ENCODE results near the gene C9orf50. TPM values are rescaled to one million over a fixed set of nuclear protein-coding genes. Genes with fewer than 3 reads are reported as not detected.
A peak's percentile ranks its signal among the peaks of the same experiment; 100 is the strongest.

The C9orf50 gene
- total RNA-seq, 1 experiment from 2014 or later: not detected

DNA sequence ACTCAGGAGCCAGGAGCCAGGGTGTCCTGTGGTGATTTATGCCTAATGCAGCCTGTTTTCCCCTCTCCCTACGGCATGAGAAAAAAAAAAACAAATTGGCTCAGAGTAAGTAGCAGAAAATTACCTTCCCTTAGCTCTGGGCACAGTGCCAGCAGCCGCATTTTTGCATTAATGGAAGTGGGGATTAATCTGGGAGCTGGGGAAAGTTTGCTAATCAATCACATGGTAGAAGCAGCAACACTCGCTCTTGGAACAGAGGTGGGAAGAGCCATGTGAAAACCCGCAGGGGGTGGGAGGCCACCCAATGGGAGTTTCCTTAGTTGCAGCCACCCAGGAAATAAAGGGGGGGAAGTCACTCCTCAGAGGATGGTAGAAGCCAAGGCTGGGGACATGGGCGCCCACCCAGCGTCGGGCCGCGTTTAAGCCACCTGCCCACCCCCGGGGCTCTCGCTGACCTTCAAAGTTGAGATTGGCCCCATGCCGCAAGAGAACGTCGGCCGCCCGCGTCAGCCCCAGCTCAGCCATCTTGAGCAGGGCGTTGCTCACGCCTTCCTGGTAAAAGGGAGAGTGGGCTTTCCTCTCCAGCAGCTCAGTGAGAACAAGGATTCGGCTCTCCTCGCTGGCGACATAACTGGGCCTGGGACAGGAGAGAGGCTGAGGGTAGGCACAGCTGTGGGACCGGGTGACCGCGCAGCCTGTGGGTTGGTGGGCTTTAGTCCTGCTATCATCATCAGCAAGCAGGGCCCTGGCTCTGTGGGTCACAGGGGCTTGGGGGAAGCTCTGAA, 19.4 kb upstream of the C9orf50 start:
- Histone ChIP-seq H4K20me1 (ENCODE audit: insufficient read depth) (peaks cover 28% of the 10 kb centered on the region), H3K4me2 (peak overlapping the region; percentile 93), H3F3A (ENCODE audit: insufficient read depth, low read depth) (peaks cover 35% of the 10 kb centered on the region), H3K36me3 (ENCODE audit: low read depth) (no peaks in the 10 kb centered on the region), H3K27me3 (ENCODE audit: insufficient read depth, low read depth) (no peaks in the 10 kb centered on the region), H3K9me3 (ENCODE audit: insufficient read depth, low read depth) (no peaks in the 10 kb centered on the region), H3K9me2 (ENCODE audit: insufficient read depth) (no peaks in the 10 kb centered on the region), H3K79me2 (ENCODE audit: low read depth) (peaks cover 26% of the 10 kb centered on the region), H2AFZ (no peak overlapping the region), H3K4me1 (replicated peaks; ENCODE audit: insufficient read depth) (peaks cover 8% of the 10 kb centered on the region), H3K27ac (no peak overlapping the region), H3K4me3 (peak overlapping the region; percentile 96; the same call in 1 of the 2 replicates)
- TF ChIP-seq, protein P1, sequence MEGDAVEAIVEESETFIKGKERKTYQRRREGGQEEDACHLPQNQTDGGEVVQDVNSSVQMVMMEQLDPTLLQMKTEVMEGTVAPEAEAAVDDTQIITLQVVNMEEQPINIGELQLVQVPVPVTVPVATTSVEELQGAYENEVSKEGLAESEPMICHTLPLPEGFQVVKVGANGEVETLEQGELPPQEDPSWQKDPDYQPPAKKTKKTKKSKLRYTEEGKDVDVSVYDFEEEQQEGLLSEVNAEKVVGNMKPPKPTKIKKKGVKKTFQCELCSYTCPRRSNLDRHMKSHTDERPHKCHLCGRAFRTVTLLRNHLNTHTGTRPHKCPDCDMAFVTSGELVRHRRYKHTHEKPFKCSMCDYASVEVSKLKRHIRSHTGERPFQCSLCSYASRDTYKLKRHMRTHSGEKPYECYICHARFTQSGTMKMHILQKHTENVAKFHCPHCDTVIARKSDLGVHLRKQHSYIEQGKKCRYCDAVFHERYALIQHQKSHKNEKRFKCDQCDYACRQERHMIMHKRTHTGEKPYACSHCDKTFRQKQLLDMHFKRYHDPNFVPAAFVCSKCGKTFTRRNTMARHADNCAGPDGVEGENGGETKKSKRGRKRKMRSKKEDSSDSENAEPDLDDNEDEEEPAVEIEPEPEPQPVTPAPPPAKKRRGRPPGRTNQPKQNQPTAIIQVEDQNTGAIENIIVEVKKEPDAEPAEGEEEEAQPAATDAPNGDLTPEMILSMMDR (conservative IDR thresholded peaks at IDR 0.05): no peak
- no peak for TF ChIP-seq EZH2 (IDR thresholded peaks at IDR 0.05; ENCODE audit: low read depth)
- ChIA-PET POLR2A (ENCODE audit: unreplicated experiment) (no interaction called here), CTCF (interaction anchor here (0.6 kb wide), 1 partner anchor 518 kb away, joined by 6 read pairs; no protein-coding TSS in a partner anchor)
- no TSS peak for BruUV-seq (replicated peaks)
- intact Hi-C loops (cut with micrococcal nuclease; ENCODE audit: unreplicated experiment): loop anchor here (5.0 kb wide), 2 partner anchors 457 to 1042 kb away; no protein-coding TSS in a partner anchor
- no peak for DNase-seq

DNA sequence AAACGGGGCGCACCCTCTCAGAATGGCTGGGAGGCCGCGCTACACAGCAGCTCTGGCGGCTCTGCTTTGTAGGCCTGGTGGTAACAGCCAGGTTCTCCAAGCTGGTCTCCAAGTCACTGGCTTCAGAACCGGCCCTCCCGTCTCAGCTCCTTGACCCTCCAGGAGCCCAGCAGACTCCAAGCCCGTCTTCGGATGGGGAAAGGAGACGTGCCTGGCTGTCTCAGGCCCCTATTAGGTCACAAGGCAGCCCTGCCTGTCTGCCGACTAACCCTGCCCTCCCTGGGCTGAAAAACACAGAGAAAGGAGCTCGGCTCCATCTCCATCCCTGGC, 18.8 kb upstream of the C9orf50 start:
- Histone ChIP-seq H3K27me3 (ENCODE audit: insufficient read depth, low read depth) (no peaks in the 10 kb centered on the region), H2AFZ (no peak overlapping the region), H3K27ac (no peak overlapping the region), H3K4me3 (no peak overlapping the region), H3F3A (ENCODE audit: insufficient read depth, low read depth) (peaks cover 38% of the 10 kb centered on the region), H3K9me2 (ENCODE audit: insufficient read depth) (no peaks in the 10 kb centered on the region), H4K20me1 (ENCODE audit: insufficient read depth) (peaks cover 30% of the 10 kb centered on the region), H3K9me3 (ENCODE audit: insufficient read depth, low read depth) (no peaks in the 10 kb centered on the region), H3K4me2 (peak overlapping the region; percentile 93; the same call in 1 of the 2 replicates), H3K4me1 (replicated peaks; ENCODE audit: insufficient read depth) (peaks cover 8% of the 10 kb centered on the region), H3K36me3 (ENCODE audit: low read depth) (no peaks in the 10 kb centered on the region), H3K79me2 (ENCODE audit: low read depth) (peaks cover 26% of the 10 kb centered on the region)
- no peak for TF ChIP-seq EZH2 (IDR thresholded peaks at IDR 0.05; ENCODE audit: low read depth)
- TF ChIP-seq, protein P1 (conservative IDR thresholded peaks at IDR 0.05): no peak
- intact Hi-C loops (cut with micrococcal nuclease; ENCODE audit: unreplicated experiment): loop anchor here (5.0 kb wide), 2 partner anchors 458 to 1043 kb away; no protein-coding TSS in a partner anchor
- CTCF ChIA-PET: interaction anchor here (0.6 kb wide), 1 partner anchor 517 kb away, joined by 6 read pairs; no protein-coding TSS in a partner anchor
- no peak for DNase-seq
- BruUV-seq (replicated peaks): no TSS peak
- POLR2A ChIA-PET (ENCODE audit: unreplicated experiment): no interaction called here

DNA sequence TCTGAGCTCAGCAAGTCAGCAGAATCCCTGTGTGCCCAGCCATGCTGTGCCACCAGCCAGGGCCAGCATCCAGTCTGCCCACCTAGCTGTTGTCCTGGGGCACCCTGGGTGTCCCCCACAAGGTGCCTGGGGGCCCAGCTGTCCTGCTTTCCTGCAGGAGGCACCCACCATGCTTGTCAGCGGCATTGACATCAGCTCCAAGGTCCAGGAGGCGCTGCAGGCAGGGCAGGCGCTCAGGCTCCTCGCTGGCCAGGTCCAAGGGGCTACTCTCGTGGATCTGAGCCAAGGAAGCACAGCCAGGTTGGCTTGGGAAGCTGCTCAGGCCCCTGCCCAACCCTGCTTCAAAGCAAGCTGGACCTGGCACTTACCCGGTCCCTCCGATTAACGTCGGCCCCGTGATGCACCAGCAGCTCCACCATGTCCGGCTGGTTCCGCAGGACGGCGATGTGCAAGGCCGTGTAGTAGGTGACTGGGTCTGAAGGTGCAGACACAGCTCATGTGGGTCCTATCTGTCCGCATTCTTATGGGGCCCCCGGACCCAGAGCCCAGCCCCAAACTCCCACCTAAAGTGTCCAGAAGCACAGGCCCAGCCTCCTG, 18.2 kb upstream of the C9orf50 start:
- BruUV-seq (replicated peaks): no TSS peak
- Histone ChIP-seq H3K27ac (no peak overlapping the region), H4K20me1 (ENCODE audit: insufficient read depth) (peaks cover 35% of the 10 kb centered on the region), H3K36me3 (ENCODE audit: low read depth) (no peaks in the 10 kb centered on the region), H3K79me2 (ENCODE audit: low read depth) (peaks cover 26% of the 10 kb centered on the region), H3K9me3 (ENCODE audit: insufficient read depth, low read depth) (no peaks in the 10 kb centered on the region), H3K9me2 (ENCODE audit: insufficient read depth) (no peaks in the 10 kb centered on the region), H3K4me3 (no peak overlapping the region), H3K4me2 (no peak overlapping the region), H2AFZ (no peak overlapping the region), H3K4me1 (replicated peaks; ENCODE audit: insufficient read depth) (peaks cover 8% of the 10 kb centered on the region), H3K27me3 (ENCODE audit: insufficient read depth, low read depth) (no peaks in the 10 kb centered on the region), H3F3A (ENCODE audit: insufficient read depth, low read depth) (peaks cover 38% of the 10 kb centered on the region)
- DNase-seq: no peak
- intact Hi-C loops (cut with micrococcal nuclease; ENCODE audit: unreplicated experiment): no loop called here
- TF ChIP-seq, protein P1 (conservative IDR thresholded peaks at IDR 0.05): no peak
- TF ChIP-seq EZH2 (IDR thresholded peaks at IDR 0.05; ENCODE audit: low read depth): no peak
- ChIA-PET POLR2A (ENCODE audit: unreplicated experiment) (no interaction called here), CTCF (no interaction called here)
